ENCODE measurements around the gene CTXND1.

The CTXND1 gene

GRCh38 chr15:80251428-80252120 lies 439 bp downstream of the CTXND1 start:
- DNase-seq (ENCODE audit: low spot score) = no peak

DNA sequence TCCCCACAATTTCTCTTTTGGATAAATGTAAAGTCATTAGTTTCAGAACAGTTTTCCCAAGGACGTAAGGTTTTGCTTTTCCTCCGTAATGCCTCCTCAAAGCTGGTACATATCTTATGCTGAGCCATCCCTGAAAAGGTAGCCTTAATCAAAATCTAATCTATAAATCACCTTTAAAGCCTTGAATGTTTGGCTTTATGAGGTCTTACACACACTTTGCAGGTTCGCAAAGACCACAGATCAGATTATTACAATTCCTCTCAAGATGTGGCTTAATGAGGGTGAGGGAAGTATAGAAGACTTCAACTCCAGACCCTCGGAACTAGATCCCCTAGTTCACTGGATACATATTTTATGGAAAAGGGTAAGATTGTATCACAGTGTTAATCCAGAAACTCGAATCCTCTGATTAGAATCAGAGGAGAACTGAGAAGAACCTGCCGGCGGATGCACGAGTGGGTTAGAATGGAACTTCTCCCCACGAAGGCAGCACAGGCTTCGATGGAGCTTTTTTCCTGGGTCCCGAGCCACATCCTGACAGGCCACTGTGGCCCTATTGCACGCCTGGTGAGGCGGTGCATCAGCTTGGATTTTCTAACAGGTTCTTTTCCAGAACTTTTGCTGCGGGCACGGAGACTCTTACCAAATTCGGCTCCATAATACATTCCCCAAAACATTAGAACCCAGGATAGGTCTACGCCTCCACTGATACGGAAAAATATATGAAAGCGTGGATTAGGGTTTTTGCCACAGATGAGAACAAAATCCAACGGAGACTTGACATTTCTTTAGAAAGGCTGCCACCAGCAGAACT lies 1.2 kb downstream of the CTXND1 start:
- DNase-seq (ENCODE audit: low spot score) = no peak

GRCh38 chr15:80249973-80250372 lies 2.0 kb downstream of the CTXND1 start:
- DNase-seq (ENCODE audit: low spot score) = no peak

- DNase-seq (ENCODE audit: low spot score) = no peak
These were observed 4.7 kb downstream of the CTXND1 start for GRCh38 chr15:80247320-80247719.

DNA sequence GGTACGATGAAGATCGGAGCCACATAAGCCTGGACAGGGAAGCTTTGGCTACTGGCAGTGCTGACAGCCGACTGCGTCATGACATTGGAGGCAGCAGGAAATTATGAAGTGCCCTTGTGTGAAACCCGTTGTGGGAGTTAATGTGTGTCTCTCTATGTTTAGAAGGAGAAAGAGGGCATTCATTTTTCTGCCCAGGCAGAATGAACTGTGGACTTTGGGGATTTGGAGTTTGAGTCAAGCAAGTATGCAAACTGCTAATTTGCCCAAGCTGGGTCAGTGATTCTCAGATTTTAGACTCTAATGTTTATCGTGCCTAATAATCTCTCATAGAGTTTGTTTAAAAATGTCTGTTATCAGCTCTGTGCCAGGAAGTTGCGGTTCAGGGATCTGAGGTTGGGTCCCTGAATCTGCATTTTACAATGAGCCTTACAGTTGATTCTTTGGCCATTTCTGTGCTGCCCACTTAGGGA lies 5.6 kb downstream of the CTXND1 start:
- DNase-seq (ENCODE audit: low spot score) = no peak

DNA sequence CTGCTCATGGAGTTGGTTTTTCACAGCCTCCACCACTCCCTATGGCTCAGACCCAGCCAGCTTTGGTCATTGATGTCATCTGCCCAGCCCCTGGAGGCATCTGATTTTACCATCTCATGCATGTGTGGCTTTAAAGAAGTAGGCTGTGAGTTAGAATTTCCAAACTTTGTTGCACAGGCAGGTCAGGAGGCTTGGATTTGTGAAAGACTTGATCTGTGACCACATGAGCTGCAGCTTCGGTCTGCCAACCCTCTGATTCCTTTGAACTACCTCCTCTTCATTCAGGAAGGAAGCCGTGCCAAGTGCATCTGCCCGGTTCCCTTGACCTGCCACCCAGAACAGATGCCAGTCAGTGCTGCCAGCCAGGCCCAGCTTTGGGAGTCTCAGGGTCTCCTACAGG lies 9.2 kb downstream of the CTXND1 start:
- no peak for DNase-seq (ENCODE audit: low spot score)

- DNase-seq (ENCODE audit: low spot score) = peak; percentile 80
These were observed 9.8 kb downstream of the CTXND1 start for GRCh38 chr15:80242132-80242769.

DNA sequence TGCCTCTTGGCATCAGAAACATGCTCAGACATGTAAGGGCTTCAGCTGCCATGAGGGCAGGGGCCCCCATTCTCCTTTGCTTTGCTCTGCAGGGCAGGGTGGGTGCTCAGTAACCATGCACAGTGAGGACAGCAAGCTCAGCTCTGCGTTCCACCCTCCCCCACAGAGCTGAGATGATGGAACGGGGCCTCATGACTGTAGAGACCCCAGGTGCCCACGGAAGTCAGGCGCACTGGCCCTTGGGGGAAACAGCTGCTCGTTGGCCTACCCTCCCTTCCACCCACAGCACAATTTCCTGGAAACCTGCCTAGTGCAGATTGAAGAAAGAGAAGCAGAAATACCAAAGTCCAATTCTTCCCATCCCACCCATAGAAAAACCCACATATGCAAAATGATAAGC lies 10.5 kb downstream of the CTXND1 start:
- DNase-seq (ENCODE audit: low spot score) = no peak

GRCh38 chr15:80240276-80240675 lies 11.7 kb downstream of the CTXND1 start:
- DNase-seq (ENCODE audit: low spot score) = no peak

- peak; percentile 65 for DNase-seq (ENCODE audit: low spot score)
These were observed 17.1 kb downstream of the CTXND1 start for GRCh38 chr15:80234883-80235282.

DNA sequence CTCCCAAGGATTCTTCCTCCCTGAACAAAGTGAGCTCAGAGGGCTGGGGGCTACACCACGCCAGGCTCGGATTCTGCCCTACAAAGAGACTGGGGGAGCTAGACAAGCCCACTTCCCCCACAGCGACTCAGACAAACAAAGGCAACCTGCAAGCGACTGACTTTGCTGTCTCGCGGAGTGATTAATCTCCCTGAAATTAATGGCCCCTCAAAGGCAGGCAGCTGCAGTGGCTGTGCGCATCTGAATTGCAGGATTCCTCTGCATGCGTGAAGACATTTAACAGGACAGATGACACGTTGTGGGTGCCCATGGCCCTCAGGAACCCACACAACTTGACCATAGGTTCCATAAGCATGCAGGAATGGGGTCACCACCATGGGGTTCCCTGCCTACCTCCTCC lies 18.4 kb downstream of the CTXND1 start:
- no peak for DNase-seq (ENCODE audit: low spot score)

DNA sequence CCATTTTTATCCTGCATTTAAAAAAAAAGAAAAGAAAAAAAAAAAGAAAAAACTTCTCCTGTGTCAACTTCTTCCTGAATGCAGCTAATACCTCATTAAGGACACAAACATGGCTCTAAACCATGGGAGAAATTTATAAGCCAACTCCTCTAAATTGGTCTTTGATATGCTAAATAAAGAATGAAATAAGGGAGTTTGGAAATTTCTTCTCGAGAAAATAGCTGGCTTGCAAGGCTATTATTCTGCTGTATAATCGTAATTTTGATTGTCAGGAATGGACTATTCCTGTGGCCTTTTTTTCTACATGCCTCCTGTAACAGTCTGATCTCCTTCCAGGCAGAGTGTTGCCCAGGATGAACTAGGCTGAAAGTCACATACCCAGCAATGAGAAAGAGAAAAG lies 20.6 kb downstream of the CTXND1 start:
- no peak for DNase-seq (ENCODE audit: low spot score)

GRCh38 chr15:80228959-80229610 lies 22.9 kb downstream of the CTXND1 start:
- DNase-seq (ENCODE audit: low spot score) = no peak

GRCh38 chr15:80219955-80220354 lies 32.1 kb downstream of the CTXND1 start:
- DNase-seq (ENCODE audit: low spot score) = no peak

GRCh38 chr15:80217327-80217900 lies 34.6 kb downstream of the CTXND1 start:
- DNase-seq (ENCODE audit: low spot score) = no peak

DNA sequence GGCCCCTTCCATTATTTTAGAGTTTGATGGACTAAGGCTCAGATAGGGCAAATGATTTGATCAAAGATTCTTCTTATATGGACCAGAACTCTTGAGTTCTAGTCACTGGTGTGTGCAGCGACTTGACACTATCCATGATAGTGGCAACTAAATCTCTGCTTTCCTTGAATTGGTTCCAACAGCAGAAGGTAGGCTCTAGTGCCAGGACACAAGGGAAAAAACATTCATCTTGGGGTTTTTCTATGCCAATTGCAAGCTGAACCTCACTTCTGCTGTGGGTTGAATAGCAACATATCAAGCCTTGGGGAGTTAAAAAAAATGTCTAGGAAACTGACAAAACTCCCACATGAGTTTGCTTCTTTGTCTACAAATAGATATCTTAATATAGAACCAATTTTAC lies 35.1 kb downstream of the CTXND1 start:
- no peak for DNase-seq (ENCODE audit: low spot score)

- DNase-seq (ENCODE audit: low spot score) = no peak
These were observed 35.9 kb downstream of the CTXND1 start for GRCh38 chr15:80216141-80216540.

DNA sequence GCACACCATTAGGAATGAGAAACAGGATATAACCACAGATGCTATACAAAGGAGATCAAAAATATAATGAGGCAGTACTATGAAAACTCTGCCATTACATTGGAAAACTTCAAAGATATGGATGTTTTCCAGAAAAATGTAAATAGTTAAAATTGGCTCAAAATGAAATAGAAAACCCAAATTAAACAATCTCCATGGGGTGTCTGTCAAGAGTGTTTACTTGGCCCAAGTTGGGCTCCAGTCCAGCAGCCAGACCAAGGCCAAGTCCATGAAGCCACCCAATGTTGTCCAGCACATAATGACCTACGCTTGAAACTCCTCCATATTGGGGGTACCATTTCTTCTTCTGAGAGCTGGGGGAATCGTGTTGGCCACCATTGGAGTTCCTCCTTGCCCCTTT lies 37.1 kb downstream of the CTXND1 start:
- no peak for DNase-seq (ENCODE audit: low spot score)

DNA sequence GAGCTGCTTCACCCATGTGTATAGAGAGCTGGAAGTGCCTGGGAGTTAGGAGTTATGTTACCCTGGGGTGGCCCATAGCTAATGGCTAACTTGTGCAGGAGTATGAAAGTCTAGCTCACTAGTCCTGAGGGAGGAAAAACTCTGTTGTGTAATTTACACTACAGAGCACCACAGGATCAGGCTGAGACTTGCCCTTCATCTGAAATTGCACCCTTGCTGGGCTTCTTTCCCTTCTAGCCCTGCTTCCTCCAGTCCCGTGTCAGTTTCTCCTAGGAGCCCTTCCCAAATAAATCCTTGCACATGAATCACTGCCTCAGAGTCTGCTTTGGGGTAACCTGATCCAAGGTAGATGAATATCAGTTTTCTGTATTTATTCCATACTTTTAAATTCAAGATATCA lies 40.0 kb downstream of the CTXND1 start:
- DNase-seq (ENCODE audit: low spot score) = no peak

- DNase-seq (ENCODE audit: low spot score) = peak; percentile 7
These were observed 41.1 kb downstream of the CTXND1 start for GRCh38 chr15:80210611-80211573.

Measured in NAMALWA (cell line).